Caco-2 (cell line): ENCODE measurements around the gene FLT1. TPM values are rescaled to one million over a fixed set of nuclear protein-coding genes. Genes with fewer than 3 reads are reported as not detected.

Experiments used
- BruUV-seq: library from RNA; stranded (reverse); fragments of 400-500 nt; replicated peaks from 2 replicates; lab custom pipeline; 2021; lab: Mats Ljungman, UMichigan
- CTCF ChIA-PET: fragments of 300-600 bp; sonication (Branson Sonifier 250); formaldehyde crosslinking; loops from one replicate; lab custom pipeline; 2022; ENCODE audit warnings: antibody characterized with exemption; lab: Charles Lee
- POLR2A ChIA-PET: fragments of 300-600 bp; sonication (Branson Sonifier 250); formaldehyde crosslinking; loops from one replicate; lab custom pipeline; 2022; ENCODE audit warnings: antibody characterized with exemption; lab: Charles Lee
- DNase-seq, 2 experiments: peaks; one replicate each; pipeline versions ENCODE4 v3.0.0 to v3.0.0-alpha.2; 2020 to 2022
- H3K27me3 ChIP-seq: replicated peaks from 2 replicates; pipeline ENCODE4 v1.6.0; 2011; ENCODE audit warnings: low read length; ENCODE audit not compliant: control insufficient read depth, insufficient read depth
- H3K36me3 ChIP-seq: 2 replicates; pipeline ENCODE4 v1.5.1; 2011; ENCODE audit warnings: low read length; ENCODE audit not compliant: control insufficient read depth, insufficient read depth
- H3K4me1 ChIP-seq: fragments of 250-450 bp; sonication (Bioruptor Pico); 2 replicates; pipeline ENCODE4 v1.5.1; 2020; ENCODE audit warnings: mild to moderate bottlenecking
- H3K4me3 ChIP-seq: 2 replicates; pipeline ENCODE4 v1.5.1; 2011; ENCODE audit warnings: low read depth, mild to moderate bottlenecking, control low read depth, low read length
- H3K9me3 ChIP-seq: fragments of 250-450 bp; sonication (Bioruptor Pico); 2 replicates; pipeline ENCODE4 v1.5.1; 2020; ENCODE audit warnings: mild to moderate bottlenecking, moderate library complexity
- H3K27ac Mint-ChIP-seq: one replicate; pipeline ENCODE4 v1.8.0; 2022; ENCODE audit warnings: mixed read lengths; ENCODE audit not compliant: unreplicated experiment
- H3K27me3 Mint-ChIP-seq: one replicate; pipeline ENCODE4 v1.8.0; 2022; ENCODE audit warnings: mixed read lengths; ENCODE audit not compliant: insufficient read depth, unreplicated experiment
- H3K36me3 Mint-ChIP-seq: one replicate; pipeline ENCODE4 v1.8.0; 2022; ENCODE audit warnings: mild to moderate bottlenecking, mixed read lengths; ENCODE audit not compliant: insufficient read depth, unreplicated experiment
- H3K4me1 Mint-ChIP-seq: one replicate; pipeline ENCODE4 v1.8.0; 2022; ENCODE audit warnings: low read depth, mixed read lengths; ENCODE audit not compliant: unreplicated experiment
- H3K4me3 Mint-ChIP-seq: one replicate; pipeline ENCODE4 v1.8.0; 2022; ENCODE audit warnings: mild to moderate bottlenecking, moderate library complexity, mixed read lengths; ENCODE audit not compliant: unreplicated experiment
- H3K9me3 Mint-ChIP-seq: one replicate; pipeline ENCODE4 v1.8.0; 2022; ENCODE audit warnings: mixed read lengths; ENCODE audit not compliant: unreplicated experiment
- CTCF ChIP-seq, 2 experiments: fragments of 200-600 bp in 1 of 2; IDR thresholded peaks; 1 replicate in 1 of 2; 2 replicates in 1 of 2; pipeline versions ENCODE4 v1.5.1 to v1.8.0; 2011 to 2022; ENCODE audit warnings: antibody characterized with exemption in 1 of 2, control low read depth in 1 of 2, inconsistent platforms in 1 of 2, low read depth in 1 of 2, low read length in 1 of 2, mild to moderate bottlenecking in 1 of 2, moderate library complexity in 1 of 2; ENCODE audit not compliant: insufficient read depth in 1 of 2, severe bottlenecking in 1 of 2, unreplicated experiment in 1 of 2
- intact Hi-C: fragments of 100-400 bp; cut with micrococcal nuclease; formaldehyde crosslinking; loops from one replicate; pipeline ENCODE4 v1.10.0; 2022; ENCODE audit not compliant: unreplicated experiment
- total RNA-seq: library from RNA; stranded (reverse); gene quantifications from 2 replicates; pipeline ENCODE4 v1.2.3, GENCODE V29; 2022

FLT1 gene
- total RNA-seq, 1 experiment from 2014 or later, result 0.66 TPM

- H3K27me3 ChIP-seq, result no peaks in the 10 kb centered on the region
- no peaks in the 10 kb centered on the region for H3K36me3 Mint-ChIP-seq
- H3K9me3 ChIP-seq, result no peaks in the 10 kb centered on the region
- no peaks in the 10 kb centered on the region for H3K9me3 Mint-ChIP-seq
- no peaks in the 10 kb centered on the region for H3K4me1 ChIP-seq
- BruUV-seq, result no TSS peak
- no peaks in the 10 kb centered on the region for H3K36me3 ChIP-seq
- POLR2A ChIA-PET, result interaction anchor here (0.7 kb wide), 1 partner anchor 97 kb away, joined by 9 read pairs; no protein-coding TSS in a partner anchor
- no peak overlapping the region for H3K4me3 ChIP-seq
- H3K4me1 Mint-ChIP-seq, result no peaks in the 10 kb centered on the region
- no peak overlapping the region for H3K27ac Mint-ChIP-seq
- H3K4me3 Mint-ChIP-seq, result no peak overlapping the region
- CTCF ChIA-PET, result no interaction called here
- no peak for TF ChIP-seq CTCF (IDR thresholded peaks at IDR 0.05; ENCODE audit: insufficient read depth in 1 of 2, low read depth in 1 of 2, low read length in 1 of 2, severe bottlenecking in 1 of 2, unreplicated experiment in 1 of 2)
- intact Hi-C loops, result no loop called here
- DNase-seq, result no peak
- H3K27me3 Mint-ChIP-seq, result peaks cover 9% of the 10 kb centered on the region
Observed at GRCh38 chr13:28457521-28457920, 37.4 kb downstream of the FLT1 start.

DNA sequence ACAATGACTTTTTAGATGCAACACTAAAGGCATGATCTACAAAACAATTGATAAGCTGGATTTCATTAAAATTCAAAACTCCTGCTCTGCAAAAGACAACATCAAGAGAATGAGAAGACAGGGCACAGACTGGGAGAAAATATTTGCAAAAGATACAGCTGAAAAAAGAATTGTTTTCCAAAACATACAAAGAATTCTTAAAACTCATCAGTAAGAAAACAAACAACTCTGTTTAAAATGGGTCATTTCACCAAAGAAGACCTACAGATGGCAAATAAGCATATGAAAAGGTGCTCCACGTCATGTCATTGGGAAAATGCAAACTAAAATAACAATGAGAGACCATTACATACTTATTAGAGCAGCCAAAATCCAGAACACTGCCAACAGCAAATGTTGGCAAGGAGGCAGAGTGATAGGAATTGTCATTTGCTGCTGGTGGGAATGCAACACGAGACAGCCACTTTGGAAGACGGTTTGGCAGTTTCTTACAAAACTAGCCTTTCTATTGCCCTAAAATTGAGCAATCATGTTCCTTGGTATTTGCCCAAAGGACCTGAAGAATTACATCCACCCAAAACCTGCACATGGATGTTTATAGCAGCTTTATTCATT lies 39.2 kb downstream of the FLT1 start:
- TF ChIP-seq CTCF (IDR thresholded peaks at IDR 0.05; ENCODE audit: insufficient read depth in 1 of 2, low read depth in 1 of 2, low read length in 1 of 2, severe bottlenecking in 1 of 2, unreplicated experiment in 1 of 2), result no peak
- Histone ChIP-seq H3K36me3 (no peaks in the 10 kb centered on the region), H3K4me3 (no peak overlapping the region), H3K27me3 (no peaks in the 10 kb centered on the region), H3K4me1 (no peaks in the 10 kb centered on the region), H3K9me3 (no peaks in the 10 kb centered on the region)
- intact Hi-C loops, result no loop called here
- ChIA-PET POLR2A (interaction anchor here (0.7 kb wide), 1 partner anchor 1395 kb away, joined by 12 read pairs; no protein-coding TSS in a partner anchor), CTCF (no interaction called here)
- Mint-ChIP-seq H3K9me3 (no peaks in the 10 kb centered on the region), H3K36me3 (no peaks in the 10 kb centered on the region), H3K4me3 (no peak overlapping the region), H3K27me3 (peaks cover 9% of the 10 kb centered on the region), H3K27ac (no peak overlapping the region), H3K4me1 (no peaks in the 10 kb centered on the region)
- DNase-seq, result no peak
- BruUV-seq, result no TSS peak

DNA sequence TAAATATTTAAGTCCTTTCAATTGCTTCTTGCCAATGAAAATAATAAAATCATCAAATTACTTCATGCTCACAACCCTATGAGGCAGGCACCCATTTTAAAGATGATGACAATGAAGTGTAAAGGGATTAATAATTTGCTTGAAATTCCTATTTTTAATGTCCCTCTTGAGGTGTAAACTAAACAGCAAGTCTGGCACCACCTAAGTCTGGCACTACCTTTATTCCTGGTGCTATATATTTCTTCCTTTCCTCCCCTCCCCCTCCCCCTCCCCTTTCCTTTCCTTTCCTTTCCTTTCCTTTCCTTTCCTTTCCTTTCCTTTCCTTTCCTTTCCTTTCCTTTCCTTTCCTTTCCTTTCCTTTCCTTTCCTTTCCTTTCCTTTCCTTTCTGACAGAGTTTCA lies 42.2 kb downstream of the FLT1 start:
- Histone ChIP-seq H3K27me3 (no peaks in the 10 kb centered on the region), H3K4me1 (no peaks in the 10 kb centered on the region), H3K4me3 (no peak overlapping the region), H3K9me3 (no peaks in the 10 kb centered on the region), H3K36me3 (no peaks in the 10 kb centered on the region)
- Mint-ChIP-seq H3K4me3 (no peak overlapping the region), H3K27me3 (peaks cover 9% of the 10 kb centered on the region), H3K36me3 (no peaks in the 10 kb centered on the region), H3K27ac (no peak overlapping the region), H3K9me3 (no peaks in the 10 kb centered on the region), H3K4me1 (no peaks in the 10 kb centered on the region)
- BruUV-seq, result no TSS peak
- no peak for DNase-seq
- POLR2A ChIA-PET, result no interaction called here
- no peak for TF ChIP-seq CTCF (IDR thresholded peaks at IDR 0.05; ENCODE audit: insufficient read depth in 1 of 2, low read depth in 1 of 2, low read length in 1 of 2, severe bottlenecking in 1 of 2, unreplicated experiment in 1 of 2)
- CTCF ChIA-PET, result no interaction called here
- intact Hi-C loops, result no loop called here
